Stomach smooth muscle (tissue), 2 donors: ENCODE results near the gene IL32.
A peak's percentile ranks its signal among the peaks of the same experiment; 100 is the strongest.

Experiments used
- H3K27ac ChIP-seq: one replicate; pipeline ENCODE4 v1.7.0; 2013; ENCODE audit warnings: mild to moderate bottlenecking, low read length, inconsistent platforms
- H3K27me3 ChIP-seq, 2 donors: one replicate each; pipeline ENCODE4 v1.7.0; 2013; ENCODE audit warnings: low read length in 2 of 2; ENCODE audit not compliant: insufficient read depth in 2 of 2, control insufficient read depth in 1 of 2
- H3K36me3 ChIP-seq, 2 donors: one replicate each; pipeline ENCODE4 v1.7.0; 2013; ENCODE audit warnings: low read length in 2 of 2; ENCODE audit not compliant: control insufficient read depth in 2 of 2, insufficient read depth in 2 of 2
- H3K4me1 ChIP-seq: one replicate; pipeline ENCODE4 v1.7.0; 2013; ENCODE audit warnings: low read length; ENCODE audit not compliant: control insufficient read depth, insufficient read depth
- H3K4me3 ChIP-seq, 2 donors: one replicate each; pipeline ENCODE4 v1.7.0; 2013; ENCODE audit warnings: low read length in 2 of 2
- H3K9ac ChIP-seq, 2 donors: one replicate each; pipeline ENCODE4 v1.7.0; 2013; ENCODE audit warnings: low read length in 2 of 2, mild to moderate bottlenecking in 1 of 2
- H3K9me3 ChIP-seq, 2 donors: one replicate each; pipeline ENCODE4 v1.7.0; 2013; ENCODE audit warnings: low read length in 2 of 2; ENCODE audit not compliant: control insufficient read depth in 2 of 2
- donor health status: healthy.
- donor health status: Pancreatic carcinoma.

Gene IL32, protein sequence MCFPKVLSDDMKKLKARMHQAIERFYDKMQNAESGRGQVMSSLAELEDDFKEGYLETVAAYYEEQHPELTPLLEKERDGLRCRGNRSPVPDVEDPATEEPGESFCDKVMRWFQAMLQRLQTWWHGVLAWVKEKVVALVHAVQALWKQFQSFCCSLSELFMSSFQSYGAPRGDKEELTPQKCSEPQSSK

GRCh38 chr16:3065069-3065741 lies at the start of gene IL32:
Gene IL32 (plus strand): TSS chr16:3065640. CDS start chr16:3065812, 172 bp downstream.
- no peaks in the 10 kb centered on the region for H3K36me3 ChIP-seq
- H3K27me3 ChIP-seq: peaks cover 0 to 3% of the 10 kb centered on the region in 2 donors
- peak within 1 kb of the TSS; percentile 22 to 71 for H3K4me3 ChIP-seq
- no peaks in the 10 kb centered on the region for H3K9me3 ChIP-seq
- peak within 1 kb of the TSS; percentile 46 for H3K27ac ChIP-seq
- peaks cover 15% of the 10 kb centered on the region for H3K4me1 ChIP-seq
- H3K9ac ChIP-seq: peak within 1 kb of the TSS; percentile 22 to 62

DNA sequence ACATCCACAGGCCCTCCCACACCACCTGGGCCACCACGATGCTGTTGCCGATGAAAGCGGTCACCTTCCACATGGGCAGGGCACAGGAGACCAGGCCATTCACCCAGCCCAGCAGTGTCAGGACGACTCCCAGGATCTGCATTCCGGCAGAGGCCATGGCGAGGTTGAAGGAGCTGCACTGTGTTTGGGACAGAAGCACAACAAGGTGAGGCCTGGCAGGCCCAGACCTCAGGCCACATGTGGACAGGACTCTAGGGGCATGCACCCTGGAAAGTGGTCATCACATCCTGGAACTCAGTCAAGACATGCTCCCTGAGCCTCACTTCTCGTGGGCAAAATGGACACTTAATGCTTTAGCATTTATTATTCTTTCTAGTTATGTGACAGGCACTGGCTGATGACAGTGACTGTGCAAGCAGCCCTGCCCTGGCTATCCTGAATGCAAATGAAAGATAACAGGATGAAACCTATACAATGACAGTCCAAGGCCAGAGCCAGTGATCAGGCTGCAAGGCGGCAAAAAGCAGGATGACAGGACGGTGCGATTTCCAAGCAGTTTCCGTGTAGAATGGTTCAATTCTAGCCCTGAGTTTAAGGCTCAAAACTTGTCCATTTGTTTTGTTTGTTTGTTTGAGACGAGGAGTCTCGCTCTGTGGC lies 49.4 kb upstream of the IL32 start:
- no peaks in the 10 kb centered on the region for H3K9me3 ChIP-seq
- peaks cover 33 to 47% of the 10 kb centered on the region in 2 donors for H3K27me3 ChIP-seq
- no peaks in the 10 kb centered on the region for H3K36me3 ChIP-seq
- H3K9ac ChIP-seq: no peak overlapping the region
- H3K4me1 ChIP-seq: peaks cover 11% of the 10 kb centered on the region
- no peak overlapping the region for H3K4me3 ChIP-seq
- no peak overlapping the region for H3K27ac ChIP-seq

DNA sequence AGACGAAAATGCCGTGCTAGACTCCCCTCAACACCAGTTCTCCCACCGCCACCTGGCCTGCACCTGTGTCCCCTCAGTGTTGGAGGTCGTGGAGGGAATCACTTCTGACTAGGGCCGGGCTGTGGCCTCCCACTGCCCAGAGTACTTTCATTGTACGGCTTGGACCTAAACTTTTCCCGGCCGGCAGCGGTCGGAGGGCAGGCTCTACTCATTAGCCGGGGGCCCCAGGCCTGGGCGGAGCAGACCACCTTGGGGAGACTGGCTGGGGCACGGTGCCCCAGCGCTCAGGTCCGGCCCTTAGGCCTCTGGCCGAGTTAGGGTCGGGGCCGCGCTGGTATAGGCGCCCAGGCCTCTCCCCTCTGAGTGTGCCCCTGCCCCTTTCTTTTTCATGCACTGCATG lies 48.1 kb upstream of the IL32 start:
- Histone ChIP-seq H3K27me3 (peaks cover 26 to 37% of the 10 kb centered on the region in 2 donors), H3K4me1 (peaks cover 24% of the 10 kb centered on the region), H3K36me3 (no peaks in the 10 kb centered on the region), H3K9ac (no peak overlapping the region), H3K9me3 (no peaks in the 10 kb centered on the region), H3K27ac (no peak overlapping the region), H3K4me3 (no peak overlapping the region)

DNA sequence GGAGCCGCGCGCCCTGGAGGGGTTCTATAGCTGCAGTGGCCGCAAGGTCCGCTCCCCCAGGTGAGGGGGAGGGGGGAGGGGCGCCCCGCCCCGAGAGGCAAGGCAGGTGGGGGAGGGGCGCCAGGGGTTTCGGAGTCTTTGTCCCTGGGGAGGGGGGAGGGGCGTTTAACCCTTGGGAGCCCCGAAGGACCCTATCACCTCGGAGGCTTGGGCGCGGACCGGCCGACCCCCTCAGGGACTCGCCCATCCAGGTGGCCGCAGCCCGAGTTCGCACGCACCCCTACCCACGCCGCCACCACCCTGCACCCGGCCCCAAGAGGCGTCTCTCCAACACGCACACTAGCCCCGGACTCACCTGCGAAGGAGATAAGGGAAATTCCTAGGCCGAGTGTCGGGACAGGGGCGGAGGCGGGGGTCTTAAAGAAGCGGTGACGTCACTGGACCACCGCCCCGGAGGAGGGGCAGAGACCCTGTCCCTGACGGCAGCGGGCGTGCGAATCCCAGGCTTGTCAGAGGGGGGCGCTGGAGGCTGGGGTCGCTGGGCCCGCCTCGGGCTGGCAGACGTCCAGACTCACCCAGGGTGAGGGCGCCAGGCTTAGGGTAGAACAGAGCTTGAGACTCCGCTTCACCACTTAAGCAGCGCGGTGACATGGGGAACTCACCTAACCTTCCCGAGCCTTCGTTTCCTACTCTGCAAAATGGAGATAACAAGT lies 47.5 kb upstream of the IL32 start, which contains the start of gene CLDN6:
Gene CLDN6 (minus strand): TSS at position 390 of the 713 bp plus-strand sequence. CDS start 2,162 bp downstream, outside the sequence.
- H3K36me3 ChIP-seq: no peaks in the 10 kb centered on the region
- peaks cover 22 to 33% of the 10 kb centered on the region in 2 donors for H3K27me3 ChIP-seq
- peaks cover 31% of the 10 kb centered on the region for H3K4me1 ChIP-seq
- no peak within 1 kb of the TSS for H3K4me3 ChIP-seq
- no peak within 1 kb of the TSS for H3K9ac ChIP-seq
- no peaks in the 10 kb centered on the region for H3K9me3 ChIP-seq
- H3K27ac ChIP-seq: no peak within 1 kb of the TSS

GRCh38 chr16:3019594-3020246 lies 45.7 kb upstream of the IL32 start:
- Histone ChIP-seq H3K9ac (peak overlapping the region in 1 of 2 donors; percentile 29), H3K36me3 (no peaks in the 10 kb centered on the region), H3K27me3 (peaks cover 15 to 18% of the 10 kb centered on the region in 2 donors), H3K9me3 (no peaks in the 10 kb centered on the region), H3K4me3 (peak overlapping the region; percentile 52 to 89), H3K4me1 (peaks cover 40% of the 10 kb centered on the region), H3K27ac (no peak overlapping the region)

GRCh38 chr16:3020247-3020603 lies 45.2 kb upstream of the IL32 start, which contains the start of gene TNFRSF12A:
Gene TNFRSF12A (plus strand): TSS chr16:3020368. CDS start chr16:3020398, 30 bp downstream.
- Histone ChIP-seq H3K9ac (peak within 1 kb of the TSS; percentile 74 to 99), H3K4me1 (peaks cover 40% of the 10 kb centered on the region)

GRCh38 chr16:3020604-3021448 lies 44.6 kb upstream of the IL32 start:
- Histone ChIP-seq H3K36me3 (no peaks in the 10 kb centered on the region), H3K9me3 (no peaks in the 10 kb centered on the region), H3K27ac (peak overlapping the region; percentile 93), H3K9ac (peak overlapping the region; percentile 74 to 99), H3K27me3 (peaks cover 15 to 18% of the 10 kb centered on the region in 2 donors), H3K4me1 (peaks cover 40% of the 10 kb centered on the region), H3K4me3 (peak overlapping the region; percentile 89 to 96)

More at GRCh38 chr16:3020247-3020603, 45.2 kb upstream of the IL32 start, which contains the start of gene TNFRSF12A:
- H3K27me3 ChIP-seq: peaks cover 15 to 18% of the 10 kb centered on the region in 2 donors
- peak within 1 kb of the TSS; percentile 93 for H3K27ac ChIP-seq
- H3K9me3 ChIP-seq: no peaks in the 10 kb centered on the region
- no peaks in the 10 kb centered on the region for H3K36me3 ChIP-seq
- H3K4me3 ChIP-seq: peak within 1 kb of the TSS; percentile 89 to 96

DNA sequence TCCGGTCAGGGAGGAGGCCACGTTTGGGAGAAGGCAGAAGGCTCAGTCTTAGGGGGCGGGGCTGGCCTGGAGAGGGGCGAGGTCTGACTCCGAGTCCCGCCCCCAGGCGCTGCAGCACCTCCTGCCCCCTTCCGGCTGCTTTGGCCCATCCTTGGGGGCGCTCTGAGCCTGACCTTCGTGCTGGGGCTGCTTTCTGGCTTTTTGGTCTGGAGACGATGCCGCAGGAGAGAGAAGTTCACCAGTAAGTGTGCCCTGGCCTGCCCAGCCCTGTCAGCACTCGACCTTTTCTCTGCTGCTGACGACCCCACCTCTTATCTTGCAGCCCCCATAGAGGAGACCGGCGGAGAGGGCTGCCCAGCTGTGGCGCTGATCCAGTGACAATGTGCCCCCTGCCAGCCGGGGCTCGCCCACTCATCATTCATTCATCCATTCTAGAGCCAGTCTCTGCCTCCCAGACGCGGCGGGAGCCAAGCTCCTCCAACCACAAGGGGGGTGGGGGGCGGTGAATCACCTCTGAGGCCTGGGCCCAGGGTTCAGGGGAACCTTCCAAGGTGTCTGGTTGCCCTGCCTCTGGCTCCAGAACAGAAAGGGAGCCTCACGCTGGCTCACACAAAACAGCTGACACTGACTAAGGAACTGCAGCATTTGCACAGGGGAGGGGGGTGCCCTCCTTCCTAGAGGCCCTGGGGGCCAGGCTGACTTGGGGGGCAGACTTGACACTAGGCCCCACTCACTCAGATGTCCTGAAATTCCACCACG lies 43.8 kb upstream of the IL32 start:
- H3K27ac ChIP-seq: peak overlapping the region; percentile 93
- H3K4me1 ChIP-seq: peaks cover 40% of the 10 kb centered on the region
- H3K36me3 ChIP-seq: peaks cover 4 to 5% of the 10 kb centered on the region in 2 donors
- no peaks in the 10 kb centered on the region for H3K9me3 ChIP-seq
- H3K9ac ChIP-seq: peak overlapping the region; percentile 47 to 99
- peak overlapping the region; percentile 89 to 96 for H3K4me3 ChIP-seq
- H3K27me3 ChIP-seq: peaks cover 15 to 18% of the 10 kb centered on the region in 2 donors

DNA sequence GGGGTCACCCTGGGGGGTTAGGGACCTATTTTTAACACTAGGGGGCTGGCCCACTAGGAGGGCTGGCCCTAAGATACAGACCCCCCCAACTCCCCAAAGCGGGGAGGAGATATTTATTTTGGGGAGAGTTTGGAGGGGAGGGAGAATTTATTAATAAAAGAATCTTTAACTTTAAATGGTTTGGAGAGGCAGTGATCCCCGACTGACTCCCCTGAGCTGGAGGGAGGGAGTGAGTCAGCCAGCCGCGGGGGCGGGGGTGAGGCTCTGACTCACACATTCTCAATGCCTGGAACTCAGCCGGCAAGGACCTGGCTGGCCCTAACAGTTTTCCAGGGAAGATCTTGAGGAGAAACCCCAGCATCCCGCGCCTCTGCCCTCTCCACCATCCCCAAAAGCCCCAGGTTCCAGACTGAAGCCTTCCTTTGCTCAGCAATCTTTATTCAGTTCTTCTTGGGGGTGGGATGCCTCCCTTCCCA lies 43.2 kb upstream of the IL32 start:
- H3K27ac ChIP-seq: peak overlapping the region; percentile 93
- H3K9me3 ChIP-seq: no peaks in the 10 kb centered on the region
- peak overlapping the region; percentile 64 to 99 for H3K9ac ChIP-seq
- H3K36me3 ChIP-seq: peaks cover 9 to 11% of the 10 kb centered on the region in 2 donors
- peak overlapping the region; percentile 89 to 96 for H3K4me3 ChIP-seq
- peaks cover 40% of the 10 kb centered on the region for H3K4me1 ChIP-seq
- H3K27me3 ChIP-seq: peaks cover 12 to 15% of the 10 kb centered on the region in 2 donors
